Activated CD4-positive, alpha-beta T cell treated with anti-CD3 and anti-CD28 coated beads for 4 hours (primary cell): ENCODE data around the gene TMEM164.
A peak's percentile ranks its signal among the peaks of the same experiment; 100 is the strongest.
"Not testable (repeated sequence)": the region's sequence is repeated elsewhere in the genome, so short reads cannot be mapped to it uniquely, and the experiment has no call there.

ENCODE experiments used
- DNase-seq, 2 donors: peaks; one replicate each; pipeline ENCODE4 v3.0.0-alpha.2; 2020

The TMEM164 gene

DNA sequence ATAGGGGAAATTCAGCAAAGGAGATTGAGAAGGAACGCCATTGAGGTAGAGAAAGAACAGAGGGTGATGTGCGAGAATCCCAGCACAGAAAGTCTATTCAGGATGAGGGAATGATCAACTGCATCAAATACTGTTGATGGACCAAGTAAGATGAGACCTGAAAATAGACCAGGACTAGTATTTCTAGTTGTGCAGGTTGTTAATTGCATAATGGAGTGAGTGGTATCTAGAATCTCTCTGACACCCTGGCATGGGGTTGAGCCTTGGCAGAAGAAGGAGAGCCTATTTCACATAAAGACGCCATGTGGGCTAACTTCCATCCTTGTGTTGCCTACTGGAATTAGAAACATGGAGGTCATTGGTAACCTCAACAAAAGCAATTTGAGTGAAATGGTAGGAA is 135.6 kb downstream of the TMEM164 start:
- DNase-seq: no peak

DNA sequence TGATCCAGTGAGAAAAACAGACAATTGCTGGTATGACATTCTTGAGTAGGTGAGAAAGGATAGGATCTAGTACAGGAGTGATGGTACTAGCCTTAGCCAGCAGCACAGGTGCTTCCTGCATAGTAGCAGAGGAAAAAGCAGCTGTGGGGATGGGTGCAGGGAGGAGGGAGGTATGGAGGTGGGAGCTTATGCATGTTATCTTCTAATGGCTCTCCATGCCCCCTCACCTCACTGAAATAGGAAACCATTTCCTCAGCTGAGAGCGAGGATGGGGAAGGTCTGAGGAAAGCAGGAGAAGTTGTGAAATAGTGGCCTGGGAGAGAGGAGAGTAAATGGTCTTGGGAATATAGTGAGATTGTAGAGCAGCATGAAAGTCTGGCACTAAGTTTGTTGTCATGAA is 136.3 kb downstream of the TMEM164 start:
- DNase-seq: no peak

DNA sequence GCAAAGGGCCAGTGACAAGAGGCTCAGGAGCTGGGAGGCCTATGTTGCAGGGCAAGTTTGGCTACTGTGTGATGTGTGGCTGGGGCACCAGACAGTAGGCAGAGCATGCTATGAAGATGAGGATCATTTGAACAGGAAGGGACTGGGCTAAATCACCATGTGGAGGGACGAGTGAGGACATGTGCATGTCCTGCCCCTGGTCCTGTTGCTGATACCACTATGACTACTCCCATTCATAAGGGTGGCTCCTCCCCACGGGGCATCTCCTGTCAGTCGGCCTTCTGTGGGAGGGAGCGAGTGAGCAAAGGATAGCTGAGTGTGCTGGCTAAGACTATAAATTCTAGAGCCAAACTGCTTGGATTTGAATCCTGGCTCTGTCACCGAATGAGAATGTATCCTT is 139.2 kb downstream of the TMEM164 start:
- DNase-seq: no peak

DNA sequence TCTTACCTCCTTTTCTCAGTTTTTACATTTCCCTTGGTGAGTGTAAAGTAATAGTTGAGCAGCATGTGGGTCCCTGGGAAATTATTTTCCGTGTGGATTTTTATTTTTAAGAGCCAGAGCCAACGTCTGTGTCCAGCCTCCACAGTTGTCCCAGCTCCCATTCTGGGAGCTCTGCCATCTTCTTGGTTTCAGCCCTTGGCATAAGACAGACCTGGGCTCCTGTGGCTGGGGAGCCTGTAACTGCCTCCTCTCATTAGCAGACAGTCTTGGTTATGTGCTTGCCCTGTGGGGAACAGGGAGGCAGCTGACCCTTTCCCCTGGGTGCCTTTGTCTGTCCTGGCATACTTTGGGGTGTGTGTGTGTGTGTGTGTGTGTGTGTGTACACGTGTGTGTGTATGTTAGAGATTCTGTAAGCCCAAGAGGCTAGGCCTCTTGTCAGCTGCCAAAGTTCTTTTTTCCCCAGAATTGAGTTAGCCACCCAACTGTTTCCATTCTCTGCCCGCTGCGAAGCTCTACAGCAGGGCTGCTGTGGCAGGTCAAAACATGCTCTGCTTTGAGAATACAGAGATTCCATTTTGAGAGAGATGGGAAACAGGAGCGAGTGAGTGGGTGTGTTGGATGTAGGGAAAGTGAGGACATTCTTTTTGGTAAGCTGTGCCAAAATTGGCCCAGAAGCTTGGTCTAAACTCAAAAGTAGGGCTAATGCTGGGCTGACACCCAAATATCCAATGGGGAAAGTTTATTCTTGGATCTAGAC is 140.7 kb downstream of the TMEM164 start:
- DNase-seq: no peak

DNA sequence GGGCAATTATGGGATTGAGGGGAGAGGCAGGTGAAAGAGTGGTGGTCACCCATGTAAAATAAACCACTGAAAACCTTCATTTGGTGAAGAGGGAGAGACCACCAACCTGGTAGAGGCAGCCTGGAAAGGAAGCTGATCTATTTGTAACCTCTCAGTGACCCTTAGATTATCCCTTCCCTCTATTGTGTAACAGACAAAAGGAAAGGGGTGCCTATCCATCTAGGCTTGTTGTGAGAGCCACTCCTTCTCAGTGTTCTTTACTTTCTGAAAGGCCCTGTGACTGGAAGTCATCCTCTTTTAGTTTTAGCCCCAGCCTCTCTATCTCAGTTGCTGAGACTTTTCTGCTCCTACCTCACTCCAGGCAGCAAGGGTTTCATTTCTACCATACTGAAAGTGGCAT is 142.4 kb downstream of the TMEM164 start:
- no peak for DNase-seq

DNA sequence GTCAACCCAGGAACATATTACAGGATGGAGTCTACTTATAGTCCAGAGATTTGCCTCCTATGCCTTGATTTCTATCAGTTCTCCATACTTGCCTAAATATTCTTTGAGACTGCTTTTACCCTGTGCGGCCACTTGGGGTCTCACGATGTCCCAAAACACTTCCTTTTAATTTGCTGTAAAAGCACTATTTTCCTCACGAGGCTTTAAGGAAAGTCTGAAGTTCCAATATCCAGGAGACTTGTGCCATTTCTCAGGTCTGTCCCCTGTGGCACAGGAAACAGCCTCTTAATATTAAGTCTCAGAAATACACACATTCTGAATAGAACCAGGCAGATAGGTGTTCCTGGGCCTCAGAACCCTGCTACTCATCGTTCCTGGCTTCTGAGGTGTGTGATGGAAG is 142.9 kb downstream of the TMEM164 start:
- peak in 1 of 2 donors; percentile 17 for DNase-seq

DNA sequence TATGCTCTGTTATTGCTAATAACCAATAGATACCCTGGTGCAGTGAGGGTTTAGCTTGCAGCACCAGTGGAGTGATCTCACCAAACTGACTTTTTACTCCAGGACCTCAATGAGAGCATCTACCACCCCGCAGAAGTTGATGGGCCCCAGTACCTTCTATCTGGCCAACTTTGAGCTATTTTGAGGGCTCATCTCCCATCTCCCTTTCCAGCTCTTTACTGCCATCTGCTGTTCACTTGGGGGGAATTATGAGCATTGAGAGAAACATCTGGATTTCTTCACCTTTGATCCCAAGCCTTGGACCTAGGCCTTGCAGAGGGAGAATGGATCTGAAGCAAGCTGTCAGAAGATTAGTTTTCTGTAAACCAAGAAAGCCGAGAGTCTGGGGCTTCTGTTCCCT is 143.6 kb downstream of the TMEM164 start:
- peak; percentile 6 to 45 for DNase-seq

DNA sequence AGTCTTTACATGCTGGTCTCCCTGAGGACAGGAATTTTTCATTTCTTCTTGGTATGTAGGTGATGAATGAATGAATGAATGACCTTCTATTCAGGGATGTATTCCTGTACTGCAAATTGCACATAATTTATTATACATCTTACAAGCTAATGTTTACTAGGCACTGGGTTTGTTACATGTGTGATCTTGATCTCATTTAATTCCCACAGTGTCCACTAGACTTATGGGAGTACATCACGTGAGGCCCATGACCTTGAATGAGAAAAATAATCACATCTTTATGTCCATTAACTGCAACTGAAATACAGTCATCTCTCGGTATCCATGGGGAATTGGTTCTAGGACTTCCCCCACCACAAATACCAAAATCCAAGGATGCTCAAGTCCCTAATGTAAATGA is 150.3 kb downstream of the TMEM164 start:
- no peak for DNase-seq

DNA sequence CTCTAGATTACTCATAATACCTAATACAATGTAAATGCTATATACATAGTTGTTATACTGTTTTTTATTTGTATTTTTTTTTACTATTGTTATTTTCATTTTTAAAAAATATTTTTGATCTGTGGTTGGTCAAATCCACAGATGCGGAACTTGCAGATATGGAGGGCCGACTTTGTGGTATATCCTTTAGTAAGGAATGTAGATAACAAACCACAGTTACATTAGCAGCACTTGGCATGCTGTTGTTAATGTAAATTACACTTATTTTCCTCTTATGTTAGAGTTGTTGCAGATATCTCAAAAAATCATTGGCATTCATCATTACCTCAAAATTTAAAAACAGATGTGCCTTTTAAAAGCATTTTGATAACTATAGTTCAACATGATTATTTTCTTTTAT is 151.0 kb downstream of the TMEM164 start:
- DNase-seq: no peak

DNA sequence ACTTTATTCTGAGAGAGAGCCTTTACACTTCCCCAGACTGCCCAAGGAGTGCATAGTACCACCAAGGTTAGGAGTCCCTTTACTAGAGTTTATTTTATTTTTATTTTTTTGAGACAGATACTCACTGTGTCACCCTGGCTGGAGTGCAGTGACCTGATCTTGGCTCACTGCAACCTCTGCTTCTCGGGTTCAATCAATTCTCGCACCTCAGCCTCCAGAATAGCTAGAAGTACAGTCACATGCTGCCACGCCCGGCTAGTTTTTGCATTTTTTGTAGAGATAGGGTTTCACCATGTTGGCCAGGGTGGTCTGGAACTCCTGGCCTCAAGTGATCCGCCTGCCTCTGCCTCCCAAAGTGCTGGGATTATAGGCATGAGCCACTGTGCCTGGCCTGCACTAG is 151.4 kb downstream of the TMEM164 start:
- DNase-seq: not testable (repeated sequence)

DNA sequence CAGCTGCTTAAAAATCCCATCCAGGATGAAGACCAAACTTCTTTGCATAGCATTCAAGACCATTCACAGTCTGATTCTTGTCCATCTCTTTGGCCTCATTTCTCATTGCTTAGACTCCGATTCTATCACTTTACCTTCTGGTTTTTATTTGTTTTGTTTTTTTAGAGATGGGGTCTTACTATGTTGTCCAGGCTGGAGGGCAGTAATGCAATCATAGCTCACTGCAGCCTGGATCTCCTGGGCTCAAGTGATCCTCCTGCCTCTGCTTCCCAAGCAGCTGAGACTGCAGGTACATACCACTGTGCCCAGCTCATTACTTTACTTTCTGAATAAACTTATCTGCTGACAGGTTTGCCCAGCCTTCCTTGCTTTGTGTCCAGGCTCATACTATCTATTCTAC is 152.8 kb downstream of the TMEM164 start:
- DNase-seq: no peak

DNA sequence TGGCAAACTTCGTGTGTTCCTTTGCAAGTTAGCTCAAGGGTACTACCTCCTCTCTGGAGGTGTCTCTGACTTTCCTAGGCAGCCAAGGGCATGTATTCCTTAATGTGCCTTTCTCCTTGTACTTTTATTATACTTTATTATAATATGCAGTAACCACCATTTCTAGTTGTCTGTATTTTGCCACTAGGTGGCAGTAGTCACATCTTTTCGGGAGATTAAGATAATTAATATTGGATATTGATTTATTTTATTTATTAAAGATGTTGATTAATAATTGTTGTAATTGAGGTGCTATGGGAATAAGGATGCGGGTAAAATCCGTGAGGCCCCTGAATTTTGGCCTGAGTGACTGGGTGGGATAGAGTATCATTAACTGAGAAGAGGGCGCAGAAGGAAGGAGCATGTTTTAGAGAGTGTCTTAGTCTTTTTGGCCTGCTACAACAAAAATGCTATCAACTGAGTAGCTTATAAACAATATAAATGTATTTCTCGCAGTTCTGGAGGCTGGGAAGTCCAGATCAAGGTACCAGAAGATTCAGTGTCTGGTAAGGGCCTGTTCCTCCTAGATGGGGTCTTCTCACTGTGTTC is 153.3 kb downstream of the TMEM164 start:
- DNase-seq: peak in 1 of 2 donors; percentile 18

DNA sequence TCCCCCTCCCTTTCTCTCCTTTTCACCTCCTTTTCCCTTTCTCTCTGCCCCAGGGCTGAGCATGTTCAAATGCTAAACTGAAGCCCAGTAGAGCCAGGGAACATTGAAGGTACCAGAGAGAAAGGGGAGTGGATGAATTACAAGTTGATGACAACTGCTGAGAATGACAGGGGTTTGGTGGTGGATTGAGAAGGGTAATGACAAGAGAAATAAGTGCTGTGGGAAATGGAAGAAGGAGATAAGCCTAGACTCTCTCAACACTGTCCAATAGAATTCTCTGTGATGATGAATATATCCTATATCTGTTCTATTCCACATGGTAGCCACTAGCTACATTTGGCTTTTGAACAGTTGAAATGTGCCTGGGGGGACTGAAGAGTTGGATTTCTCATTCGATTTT is 154.5 kb downstream of the TMEM164 start:
- DNase-seq: no peak

DNA sequence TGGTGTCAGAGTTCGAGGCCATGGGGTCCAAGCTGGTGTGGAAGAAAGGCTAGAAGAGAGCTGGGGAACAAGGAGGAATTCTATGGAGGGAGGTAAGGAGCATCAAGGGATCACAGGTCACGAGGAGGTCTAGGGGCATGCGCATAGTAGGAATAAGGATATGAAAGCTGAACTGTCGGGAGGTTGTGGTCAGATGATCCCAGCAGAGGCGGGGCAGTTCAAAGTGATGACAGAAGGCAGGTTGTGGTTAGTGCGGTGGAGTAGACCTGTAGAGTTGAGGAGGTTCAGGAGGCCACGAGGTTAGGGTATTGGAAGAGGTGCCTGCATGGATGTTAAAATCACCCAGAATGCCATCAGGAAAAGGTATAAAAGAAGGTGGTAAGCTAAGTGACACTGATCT is 156.3 kb downstream of the TMEM164 start:
- no peak for DNase-seq

DNA sequence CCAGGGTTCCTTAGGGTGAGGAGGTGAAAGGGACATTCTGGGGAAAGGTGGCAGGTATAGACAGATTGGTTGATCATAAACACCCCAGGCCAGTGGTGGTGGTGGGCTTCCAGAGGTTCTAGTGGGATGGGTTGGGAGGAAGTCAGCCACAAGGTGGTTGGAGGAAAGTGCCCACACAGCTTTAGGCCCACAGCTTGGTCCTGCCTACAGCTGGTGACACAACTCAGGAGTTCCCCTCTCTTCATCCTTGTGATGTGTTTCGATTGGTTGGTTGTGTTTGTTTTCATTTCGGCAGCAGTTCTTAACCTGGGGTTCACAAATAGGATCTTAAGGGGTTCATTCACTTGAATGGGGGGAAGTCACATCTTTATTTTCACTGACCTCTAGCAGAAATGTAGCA is 157.0 kb downstream of the TMEM164 start:
- DNase-seq: no peak

DNA sequence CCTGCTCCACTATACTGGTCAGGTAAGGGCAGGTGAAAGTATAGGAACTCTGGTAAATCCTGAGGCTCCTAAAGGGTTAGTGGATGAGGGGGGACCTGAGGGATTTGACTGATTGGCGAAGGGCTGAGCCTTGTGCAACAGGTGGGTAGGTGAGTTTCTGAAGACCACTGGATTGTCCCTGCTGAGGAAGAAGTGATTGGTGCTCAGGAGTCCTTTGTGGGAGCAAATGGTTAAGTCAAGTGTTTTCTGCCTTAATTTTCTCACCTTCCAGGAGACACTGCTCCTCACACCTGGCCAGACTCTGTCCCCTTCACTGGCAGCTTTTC is 158.4 kb downstream of the TMEM164 start:
- DNase-seq: no peak

DNA sequence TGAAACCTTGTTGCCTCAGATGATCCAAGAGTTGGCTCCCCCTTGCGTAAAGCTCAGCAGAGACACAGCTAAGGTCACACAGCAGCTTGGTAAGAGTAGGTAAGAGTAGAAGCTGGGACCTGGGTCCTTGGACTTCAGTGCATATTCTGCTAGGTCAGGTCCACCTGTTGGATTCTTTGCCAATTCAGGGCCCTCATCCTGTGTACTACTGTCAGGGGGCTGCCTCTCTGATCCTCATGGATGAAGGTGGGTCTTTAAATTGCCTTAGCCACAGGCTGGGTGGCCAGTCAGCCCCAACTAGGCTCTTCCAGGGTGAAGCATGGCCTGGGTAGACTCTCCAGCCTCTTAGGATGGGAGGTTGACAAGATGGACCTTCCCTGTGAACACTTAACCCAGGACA is 159.2 kb downstream of the TMEM164 start:
- no peak for DNase-seq

DNA sequence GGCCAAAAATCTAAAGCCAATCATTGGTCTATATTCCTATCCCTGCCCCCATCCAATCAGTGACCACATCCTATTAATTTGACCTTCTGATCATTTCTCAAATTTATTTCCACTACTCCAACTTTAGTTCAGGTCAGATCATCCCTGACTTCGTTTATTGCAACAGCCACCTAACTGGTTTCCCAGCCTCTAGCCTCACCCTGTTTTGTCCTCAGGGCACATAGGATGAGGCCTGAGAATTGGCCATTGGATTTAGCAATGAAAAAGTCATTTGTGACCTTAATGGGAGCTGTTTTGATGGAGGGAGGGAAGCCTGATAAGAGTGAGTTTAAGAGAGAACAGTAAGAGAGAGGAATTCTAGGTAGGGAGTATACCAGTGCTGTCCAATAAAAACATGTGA is 160.0 kb downstream of the TMEM164 start:
- DNase-seq: no peak

DNA sequence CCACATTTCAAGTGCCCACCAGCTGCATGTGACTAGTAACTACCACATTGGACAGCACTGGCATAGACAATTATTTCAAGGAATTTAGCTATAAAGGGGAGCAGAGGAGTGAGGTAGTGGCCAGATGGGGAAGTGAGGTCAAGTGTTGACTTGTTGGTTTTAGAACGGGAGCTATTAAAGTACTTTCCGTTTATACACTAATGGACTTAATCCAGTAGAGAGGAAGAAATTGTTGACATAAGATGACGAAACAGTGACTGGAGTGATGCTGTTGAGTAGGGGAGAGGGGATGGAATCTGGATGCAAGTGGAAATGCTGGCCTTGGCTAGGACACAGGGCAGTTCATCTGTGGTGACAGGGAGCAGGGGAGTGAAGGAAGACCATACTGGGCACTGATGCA is 160.6 kb downstream of the TMEM164 start:
- no peak for DNase-seq

DNA sequence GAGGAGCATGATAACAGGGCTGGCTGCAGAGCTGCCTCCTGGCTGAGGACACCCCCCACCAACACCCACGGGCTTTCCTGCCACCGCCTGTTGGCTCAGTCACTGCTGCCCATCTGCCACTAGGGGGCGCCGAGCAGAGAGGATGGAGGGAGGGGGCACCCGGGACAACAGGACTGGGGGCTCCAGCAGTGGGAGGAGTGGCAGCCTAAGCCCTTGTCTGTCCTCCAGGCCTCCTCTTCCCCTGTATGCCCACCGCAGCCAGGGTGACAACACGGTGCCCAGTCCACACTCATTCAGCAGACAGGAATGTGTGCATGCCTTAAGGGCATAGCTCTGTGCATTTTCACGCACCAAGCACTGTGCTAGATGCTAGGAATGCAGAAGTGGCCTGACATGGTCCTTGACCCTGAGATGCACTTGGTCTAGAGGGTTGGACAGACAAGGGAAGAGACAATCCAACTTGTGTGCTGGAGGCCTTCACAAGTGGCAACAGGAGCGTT is 165.1 kb downstream of the TMEM164 start:
- DNase-seq: peak; percentile 30 to 53

DNA sequence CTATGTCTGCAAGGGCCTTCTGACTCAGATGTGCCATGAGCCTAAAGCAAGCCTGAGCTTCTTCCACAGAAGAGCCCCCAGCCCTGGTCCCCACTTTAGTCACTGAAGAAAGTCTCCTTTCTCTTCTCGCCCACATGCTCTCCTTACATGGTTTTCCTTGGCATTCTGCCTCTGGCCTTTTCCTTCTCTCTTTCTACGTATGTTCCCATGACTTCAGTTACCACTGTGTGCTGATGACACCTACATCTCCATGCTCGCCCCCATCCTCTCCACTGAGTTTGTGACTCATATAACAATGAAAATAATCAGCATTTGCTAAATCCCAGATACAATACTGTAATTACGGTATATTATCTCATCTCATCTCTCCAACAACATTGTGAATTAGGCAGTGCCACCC is 165.7 kb downstream of the TMEM164 start:
- DNase-seq: no peak

DNA sequence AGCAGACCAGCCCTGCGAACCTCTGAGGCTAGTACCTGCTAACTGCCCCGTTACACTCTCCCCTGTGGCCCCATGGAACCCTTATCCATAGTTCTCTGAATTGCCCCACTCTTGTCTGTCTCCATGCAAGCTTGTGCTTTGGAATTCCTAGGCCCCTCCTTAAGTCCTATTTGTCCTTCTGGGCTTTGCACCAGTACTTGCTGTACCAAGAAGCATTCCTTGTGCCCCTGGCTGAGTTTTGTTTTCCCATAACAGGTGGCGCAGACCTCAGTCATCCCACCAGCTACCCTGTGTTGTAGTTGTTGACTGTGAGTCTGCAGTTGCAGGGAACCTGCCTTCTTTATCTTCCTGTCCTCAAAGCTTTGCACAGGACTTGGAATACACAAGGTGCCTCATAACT is 167.1 kb downstream of the TMEM164 start:
- DNase-seq: no peak

DNA sequence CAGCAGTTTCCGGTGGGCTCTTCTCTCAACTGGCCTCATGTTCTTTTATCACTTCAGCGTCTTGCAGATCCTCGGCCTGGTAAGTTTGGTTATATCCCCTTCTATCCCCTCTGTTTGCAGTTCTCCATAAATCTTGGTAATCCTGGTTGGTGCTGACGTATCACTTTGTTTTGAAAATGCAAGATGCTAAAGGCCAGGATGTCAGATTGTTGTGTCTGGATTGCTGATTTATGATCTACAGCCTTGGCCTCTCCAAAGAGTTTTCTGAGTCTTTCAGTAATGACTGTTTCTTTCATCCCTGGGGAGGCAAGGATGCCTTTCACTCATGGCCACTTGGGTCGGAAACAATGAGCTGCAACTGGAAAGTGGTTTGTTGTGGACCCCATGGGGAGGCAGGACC is 168.5 kb downstream of the TMEM164 start:
- no peak for DNase-seq

DNA sequence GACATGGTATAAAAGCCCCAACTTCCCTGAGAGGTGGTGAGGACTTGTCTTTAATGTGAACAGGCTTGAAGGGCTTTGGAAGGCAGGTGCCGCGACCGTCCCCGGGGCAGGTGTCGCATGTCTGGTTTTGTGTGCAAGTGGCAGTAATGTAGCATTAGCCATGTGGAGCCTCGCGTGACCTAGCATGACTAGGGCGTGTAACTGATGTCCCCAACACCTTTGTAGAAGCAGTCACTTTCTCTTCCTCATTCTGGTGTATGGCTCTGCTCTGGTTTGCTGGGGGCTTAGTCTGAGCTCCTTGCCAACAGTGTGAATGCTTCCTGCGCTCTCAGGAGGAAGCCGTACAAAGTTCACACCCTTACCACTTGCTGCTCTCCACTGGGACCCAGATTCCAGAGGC is 169.3 kb downstream of the TMEM164 start:
- no peak for DNase-seq
